RWPE2 (cell line): ENCODE measurements around the gene POLE.
A peak's percentile ranks its signal among the peaks of the same experiment; 100 is the strongest.

Experiments
- ATAC-seq: fragments of 200-7000 bp; cut with Tn5 transposase; 3 replicates; pipeline ENCODE4 v1.9.1; 2021; ENCODE audit warnings: low read depth
- DNase-seq: peaks from one replicate; pipeline ENCODE4 v3.0.0-alpha.2; 2020; ENCODE audit warnings: low spot score
- H3K27ac ChIP-seq: fragments of 450-650 bp; 2 replicates; pipeline ENCODE4 v1.5.1; 2017; ENCODE audit warnings: mild to moderate bottlenecking; ENCODE audit not compliant: poor library complexity, severe bottlenecking
- H3K27me3 ChIP-seq: fragments of 250-450 bp; sonication (Bioruptor Pico); 2 replicates; pipeline ENCODE4 v1.5.1; 2021; ENCODE audit warnings: mild to moderate bottlenecking, moderate library complexity; ENCODE audit not compliant: insufficient read depth, poor library complexity, severe bottlenecking
- H3K36me3 ChIP-seq: fragments of 250-450 bp; sonication (Bioruptor Pico); 2 replicates; pipeline ENCODE4 v1.5.1; 2020; ENCODE audit warnings: low read depth, mild to moderate bottlenecking, moderate library complexity
- H3K4me1 ChIP-seq: fragments of 250-450 bp; sonication (Bioruptor Pico); 2 replicates; pipeline ENCODE4 v1.5.1; 2021; ENCODE audit warnings: mild to moderate bottlenecking, moderate library complexity; ENCODE audit not compliant: insufficient read depth, poor library complexity, severe bottlenecking
- H3K4me3 ChIP-seq: fragments of 250-450 bp; sonication (Bioruptor Pico); 2 replicates; pipeline ENCODE4 v1.5.1; 2021; ENCODE audit warnings: mild to moderate bottlenecking, moderate library complexity; ENCODE audit not compliant: severe bottlenecking
- H3K9me3 ChIP-seq: fragments of 250-450 bp; sonication (Bioruptor Pico); 2 replicates; pipeline ENCODE4 v1.5.1; 2021; ENCODE audit warnings: mild to moderate bottlenecking, moderate library complexity; ENCODE audit not compliant: severe bottlenecking
- TF ChIP-seq, protein P1 (sequence below): fragments of 450-650 bp; IDR thresholded peaks from one replicate; pipeline ENCODE4 v1.5.1; 2017; ENCODE audit warnings: mild to moderate bottlenecking, moderate library complexity; ENCODE audit not compliant: poor library complexity, severe bottlenecking

The POLE gene

DNA sequence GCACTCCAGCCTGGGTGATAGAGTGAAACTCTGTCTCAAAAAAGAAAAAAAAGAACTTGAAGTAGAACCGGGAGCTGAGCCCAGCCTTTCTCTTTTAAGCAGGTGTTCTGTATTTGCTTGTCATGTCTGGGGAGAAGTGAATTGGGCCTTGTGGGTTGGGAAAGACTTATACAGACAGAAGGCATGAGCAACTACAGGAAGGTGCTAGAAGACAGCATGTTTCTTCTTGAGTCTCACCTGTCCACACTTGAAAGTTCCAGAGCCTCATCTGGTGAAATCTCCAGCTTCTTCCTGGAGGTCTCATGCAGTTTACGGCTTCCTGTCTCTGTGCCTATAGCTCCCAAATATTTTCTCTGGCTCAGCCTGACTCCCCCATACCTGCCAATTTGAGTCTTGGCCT lies 26.0 kb upstream of the POLE start:
- TF ChIP-seq, protein P1, sequence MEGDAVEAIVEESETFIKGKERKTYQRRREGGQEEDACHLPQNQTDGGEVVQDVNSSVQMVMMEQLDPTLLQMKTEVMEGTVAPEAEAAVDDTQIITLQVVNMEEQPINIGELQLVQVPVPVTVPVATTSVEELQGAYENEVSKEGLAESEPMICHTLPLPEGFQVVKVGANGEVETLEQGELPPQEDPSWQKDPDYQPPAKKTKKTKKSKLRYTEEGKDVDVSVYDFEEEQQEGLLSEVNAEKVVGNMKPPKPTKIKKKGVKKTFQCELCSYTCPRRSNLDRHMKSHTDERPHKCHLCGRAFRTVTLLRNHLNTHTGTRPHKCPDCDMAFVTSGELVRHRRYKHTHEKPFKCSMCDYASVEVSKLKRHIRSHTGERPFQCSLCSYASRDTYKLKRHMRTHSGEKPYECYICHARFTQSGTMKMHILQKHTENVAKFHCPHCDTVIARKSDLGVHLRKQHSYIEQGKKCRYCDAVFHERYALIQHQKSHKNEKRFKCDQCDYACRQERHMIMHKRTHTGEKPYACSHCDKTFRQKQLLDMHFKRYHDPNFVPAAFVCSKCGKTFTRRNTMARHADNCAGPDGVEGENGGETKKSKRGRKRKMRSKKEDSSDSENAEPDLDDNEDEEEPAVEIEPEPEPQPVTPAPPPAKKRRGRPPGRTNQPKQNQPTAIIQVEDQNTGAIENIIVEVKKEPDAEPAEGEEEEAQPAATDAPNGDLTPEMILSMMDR = no peak
- peaks cover 9% of the 10 kb centered on the region for H3K4me1 ChIP-seq
- no peak for ATAC-seq
- H3K36me3 ChIP-seq = peaks cover 42% of the 10 kb centered on the region
- no peak overlapping the region for H3K4me3 ChIP-seq
- no peak for DNase-seq
- H3K27me3 ChIP-seq = no peaks in the 10 kb centered on the region
- H3K27ac ChIP-seq = peak overlapping the region; percentile 2
- H3K9me3 ChIP-seq = no peaks in the 10 kb centered on the region

DNA sequence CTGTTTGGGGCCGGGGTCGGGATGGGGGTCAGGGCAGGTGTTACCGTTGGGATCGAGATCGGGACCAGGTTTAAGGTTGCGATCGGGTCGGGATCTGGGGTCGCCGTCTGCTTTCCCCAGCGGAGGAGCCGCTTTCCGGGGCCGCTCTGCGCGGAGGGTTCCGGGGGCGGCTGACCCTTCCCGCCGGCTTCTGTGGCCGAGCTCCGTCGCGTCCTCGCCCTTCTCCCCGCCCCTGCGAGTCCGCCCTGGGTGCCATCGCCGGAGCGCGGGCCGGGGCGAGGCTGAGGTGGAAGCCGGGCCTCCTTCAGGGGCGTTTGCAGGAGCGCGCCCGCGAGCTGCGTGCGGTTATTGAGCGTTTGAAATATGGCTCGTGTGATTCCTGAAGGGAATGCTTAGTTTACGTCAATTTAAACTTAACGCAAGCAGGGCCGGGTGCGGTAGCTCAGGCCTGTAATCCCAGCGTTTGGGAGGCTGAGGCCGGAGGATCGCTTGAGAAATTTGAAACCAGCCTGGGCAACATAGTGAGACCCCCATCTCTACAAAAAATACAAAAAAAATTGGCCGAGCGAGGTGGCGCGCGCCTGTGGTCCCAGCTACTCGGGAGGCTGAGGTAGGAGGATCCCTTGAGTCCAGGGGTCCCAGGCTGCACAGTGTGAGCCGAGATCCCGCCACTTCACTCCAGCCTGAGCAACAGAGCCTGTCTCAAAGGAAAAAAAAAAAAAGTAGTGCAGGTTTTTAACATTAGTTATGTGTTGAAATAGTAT lies 24.1 kb upstream of the POLE start:
- Histone ChIP-seq H3K27me3 (no peaks in the 10 kb centered on the region), H3K4me1 (peaks cover 9% of the 10 kb centered on the region), H3K9me3 (no peaks in the 10 kb centered on the region), H3K27ac (peak overlapping the region; percentile 61), H3K36me3 (peaks cover 27% of the 10 kb centered on the region), H3K4me3 (peak overlapping the region; percentile 81)
- no peak for DNase-seq
- TF ChIP-seq, protein P1 = no peak
- peak; percentile 7 for ATAC-seq

DNA sequence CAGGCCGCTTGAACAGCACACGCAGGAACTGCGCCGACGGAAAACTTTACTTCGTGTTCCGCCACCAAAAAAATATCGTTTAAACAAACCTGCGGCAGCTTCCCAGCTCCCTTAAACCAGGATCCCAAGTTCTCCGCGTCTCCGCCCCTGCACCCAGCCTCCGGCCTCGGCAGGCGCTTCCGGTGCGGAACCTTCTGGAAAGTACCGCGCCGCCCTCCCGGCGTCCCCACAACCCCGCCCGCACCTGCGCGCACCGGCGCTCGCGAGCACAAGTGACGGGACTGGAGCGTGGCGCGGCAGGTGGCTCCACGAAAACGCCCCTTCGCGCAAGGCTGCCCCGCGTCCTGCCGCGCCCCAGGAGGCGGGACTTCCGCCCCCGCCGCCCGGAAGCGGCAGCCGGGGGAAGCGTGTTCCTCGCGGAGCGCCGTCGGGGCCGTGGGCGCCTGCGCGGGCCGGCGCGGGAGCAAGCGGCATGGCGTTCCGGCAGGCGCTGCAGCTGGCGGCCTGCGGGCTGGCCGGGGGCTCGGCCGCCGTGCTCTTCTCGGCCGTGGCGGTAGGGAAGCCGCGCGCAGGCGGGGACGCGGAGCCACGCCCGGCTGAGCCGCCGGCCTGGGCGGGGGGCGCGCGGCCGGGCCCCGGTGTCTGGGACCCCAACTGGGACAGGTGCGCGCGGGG lies 23.4 kb upstream of the POLE start, which contains the start of gene PGAM5:
TSS of gene PGAM5 (plus strand) at position 438 of the 675 bp plus-strand sequence. CDS start at position 473, 35 bp downstream.
- Histone ChIP-seq H3K4me1 (peaks cover 9% of the 10 kb centered on the region), H3K9me3 (no peaks in the 10 kb centered on the region), H3K27ac (peak within 1 kb of the TSS; percentile 61), H3K27me3 (no peaks in the 10 kb centered on the region), H3K36me3 (peaks cover 22% of the 10 kb centered on the region), H3K4me3 (peak within 1 kb of the TSS; percentile 81)
- TF ChIP-seq, protein P1 = no peak
- peak; percentile 83 for ATAC-seq
- DNase-seq = no peak

DNA sequence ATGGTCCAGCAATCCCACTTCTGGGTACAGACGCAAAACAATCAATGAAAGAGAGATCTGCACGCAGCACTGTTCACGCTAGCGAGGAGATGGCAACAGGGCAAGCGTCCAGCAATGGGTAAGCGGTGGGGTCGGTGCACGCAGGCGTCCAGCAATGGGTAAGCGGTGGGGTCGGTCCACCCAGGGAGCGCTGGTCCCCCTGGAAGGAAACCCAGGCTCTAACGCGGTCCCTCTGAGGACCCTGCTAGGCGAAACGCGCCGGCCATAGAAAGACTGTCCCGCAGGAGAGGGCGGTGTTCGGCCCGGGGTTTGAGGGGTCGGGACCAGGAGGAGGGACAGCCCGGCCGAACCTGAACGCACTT lies 22.9 kb upstream of the POLE start:
- Histone ChIP-seq H3K4me3 (peak overlapping the region; percentile 81), H3K9me3 (no peaks in the 10 kb centered on the region), H3K4me1 (peaks cover 9% of the 10 kb centered on the region), H3K27ac (peak overlapping the region; percentile 61), H3K36me3 (peaks cover 18% of the 10 kb centered on the region), H3K27me3 (no peaks in the 10 kb centered on the region)
- DNase-seq (no peak), ATAC-seq (peak; percentile 22)
- TF ChIP-seq, protein P1 = no peak
